Activated naive CD4-positive, alpha-beta T cell treated with Interleukin-2 at 50 U/mL for 16 hours (primary cell): ENCODE results near the gene ACSM2A.
"Not testable (repeated sequence)": the region's sequence is repeated elsewhere in the genome, so short reads cannot be mapped to it uniquely, and the experiment has no call there.

Experiments used
- DNase-seq: peaks from one replicate; pipeline ENCODE4 v3.0.0-alpha.2; 2020

ACSM2A gene

DNA sequence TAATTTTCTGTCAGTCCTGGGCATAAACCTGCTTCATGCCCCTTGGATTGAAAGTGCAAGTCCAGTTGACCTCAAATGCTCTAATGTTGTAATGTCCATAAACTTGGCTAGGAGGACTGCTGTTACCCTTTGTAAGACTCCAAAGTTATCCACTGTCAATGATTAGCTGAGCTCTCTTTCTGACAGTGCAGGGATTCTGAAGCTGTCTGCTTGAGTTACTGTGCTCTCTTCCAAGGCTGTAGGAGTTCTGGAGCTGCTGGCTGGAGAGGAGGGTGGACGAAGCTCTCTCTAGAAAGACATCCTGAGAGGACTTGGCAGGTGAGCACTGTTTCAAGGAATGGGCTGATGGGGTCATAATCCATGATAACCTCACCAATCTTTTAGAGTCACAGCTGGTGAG lies at the start of gene ACSM2A:
TSS of gene ACSM2A (plus strand) at position 158 of the 400 bp plus-strand sequence. CDS start 8,594 bp downstream, outside the sequence.
- DNase-seq, result not testable (repeated sequence)

- no peak for DNase-seq
Observed at GRCh38 chr16:20402651-20403050, 48.7 kb upstream of the ACSM2A start.

DNA sequence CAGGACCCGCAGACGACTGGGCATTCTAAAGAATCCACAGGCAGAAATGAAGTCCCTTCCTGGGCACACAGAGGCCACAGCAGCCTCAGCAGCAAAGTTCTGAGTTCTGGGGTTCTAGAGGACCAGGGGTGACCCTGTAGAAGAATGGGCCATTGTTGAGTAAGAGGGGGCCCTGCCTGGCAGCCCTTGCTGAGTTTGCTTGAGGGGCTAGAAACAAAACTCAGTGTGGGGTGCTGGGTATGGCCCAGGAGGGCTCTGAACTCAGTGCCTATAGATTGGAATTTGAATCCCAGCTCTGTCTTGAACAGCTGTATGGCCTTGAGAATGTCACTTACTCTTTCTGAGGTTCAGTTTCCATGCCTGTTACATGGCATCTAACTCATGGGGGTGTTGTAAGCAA lies 46.7 kb upstream of the ACSM2A start, which contains the start of gene PDILT:
TSS of gene PDILT (minus strand) at position 101 of the 400 bp plus-strand sequence. CDS start 5,437 bp downstream, outside the sequence.
- DNase-seq, result no peak

DNA sequence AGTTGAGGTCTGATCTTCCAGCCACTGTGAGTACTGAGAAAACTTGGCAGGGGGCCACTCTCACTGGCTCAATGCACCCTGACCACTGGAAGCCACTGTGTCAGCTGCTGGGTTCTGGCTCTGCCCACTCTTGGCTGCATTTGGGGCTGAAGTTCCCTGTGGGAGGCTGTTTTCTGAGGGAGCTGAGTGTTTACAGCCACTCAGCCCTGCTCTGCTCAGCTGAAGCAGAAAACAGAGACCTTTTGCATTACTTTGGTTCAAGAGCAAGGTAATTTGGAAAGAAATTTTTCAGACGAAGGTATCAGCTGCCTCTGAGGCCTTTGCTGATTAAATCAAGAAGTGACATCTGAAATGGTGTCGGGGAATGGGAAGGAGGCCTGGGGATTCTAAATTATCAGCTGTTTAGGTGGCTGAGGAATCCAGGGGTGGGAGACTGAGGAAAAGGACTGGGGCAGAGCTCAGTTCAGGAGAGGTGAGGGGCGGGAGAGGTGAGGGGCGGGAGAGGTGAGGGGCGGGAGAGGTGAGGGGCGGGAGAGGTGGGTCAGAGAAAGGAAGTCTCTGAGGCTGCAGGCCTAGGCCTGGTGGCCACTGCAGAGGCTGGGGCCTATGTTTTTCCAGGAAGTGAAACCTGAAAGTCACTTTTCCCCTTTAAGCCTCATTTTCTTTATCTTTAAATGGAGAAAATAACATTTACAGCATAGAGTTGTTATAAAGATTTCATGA lies 41.8 kb upstream of the ACSM2A start, which contains the start of gene ACSM5:
TSS of gene ACSM5 (plus strand) at position 137 of the 723 bp plus-strand sequence. CDS start 1,951 bp downstream, outside the sequence.
- no peak for DNase-seq

- no peak for DNase-seq
Observed at GRCh38 chr16:20410121-20410723, 41.1 kb upstream of the ACSM2A start.

DNA sequence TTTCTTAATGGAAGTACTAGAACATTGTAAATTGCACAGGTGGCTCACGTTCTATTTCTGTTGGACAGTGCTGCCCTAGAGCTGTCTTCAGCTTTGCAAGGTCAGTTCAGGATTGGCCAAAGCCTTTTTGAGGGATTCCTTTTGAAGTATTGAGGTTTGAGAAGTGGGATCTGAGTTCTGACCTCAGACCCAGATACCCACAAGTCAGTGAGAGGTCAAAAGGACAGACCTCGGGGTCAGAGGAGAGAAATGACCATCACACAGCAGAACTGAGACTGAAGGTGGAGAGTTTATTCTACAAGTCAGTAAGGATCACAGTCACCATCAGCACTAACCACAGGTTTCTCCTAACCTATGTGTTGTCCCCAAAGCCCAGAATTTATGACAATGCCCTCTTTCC lies 40.3 kb upstream of the ACSM2A start:
- DNase-seq, result no peak

DNA sequence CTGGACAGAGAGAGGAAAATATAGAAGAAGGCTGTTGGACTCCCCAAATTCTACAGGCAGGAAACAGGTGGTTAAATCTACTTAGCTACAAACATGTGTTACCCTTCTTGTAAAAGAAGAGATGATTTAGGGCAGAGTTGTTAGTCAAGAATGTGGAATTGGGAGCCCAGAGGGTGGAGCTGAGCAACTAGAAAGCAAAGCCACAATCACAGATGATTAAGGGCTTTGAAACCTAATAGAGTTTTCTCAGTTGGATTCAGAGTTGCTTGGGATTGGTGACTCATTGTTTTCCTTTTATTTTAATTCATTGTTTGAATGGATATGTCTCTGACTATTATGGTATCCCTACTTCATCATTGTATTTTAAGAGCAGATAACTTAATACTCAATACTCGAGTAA lies 35.8 kb upstream of the ACSM2A start:
- DNase-seq, result no peak

- not testable (repeated sequence) for DNase-seq
Observed at GRCh38 chr16:20419093-20419492, 32.2 kb upstream of the ACSM2A start.

- not testable (repeated sequence) for DNase-seq
Observed at GRCh38 chr16:20421748-20422147, 29.6 kb upstream of the ACSM2A start.

GRCh38 chr16:20423772-20424128 lies 27.6 kb upstream of the ACSM2A start:
- DNase-seq, result not testable (repeated sequence)

DNA sequence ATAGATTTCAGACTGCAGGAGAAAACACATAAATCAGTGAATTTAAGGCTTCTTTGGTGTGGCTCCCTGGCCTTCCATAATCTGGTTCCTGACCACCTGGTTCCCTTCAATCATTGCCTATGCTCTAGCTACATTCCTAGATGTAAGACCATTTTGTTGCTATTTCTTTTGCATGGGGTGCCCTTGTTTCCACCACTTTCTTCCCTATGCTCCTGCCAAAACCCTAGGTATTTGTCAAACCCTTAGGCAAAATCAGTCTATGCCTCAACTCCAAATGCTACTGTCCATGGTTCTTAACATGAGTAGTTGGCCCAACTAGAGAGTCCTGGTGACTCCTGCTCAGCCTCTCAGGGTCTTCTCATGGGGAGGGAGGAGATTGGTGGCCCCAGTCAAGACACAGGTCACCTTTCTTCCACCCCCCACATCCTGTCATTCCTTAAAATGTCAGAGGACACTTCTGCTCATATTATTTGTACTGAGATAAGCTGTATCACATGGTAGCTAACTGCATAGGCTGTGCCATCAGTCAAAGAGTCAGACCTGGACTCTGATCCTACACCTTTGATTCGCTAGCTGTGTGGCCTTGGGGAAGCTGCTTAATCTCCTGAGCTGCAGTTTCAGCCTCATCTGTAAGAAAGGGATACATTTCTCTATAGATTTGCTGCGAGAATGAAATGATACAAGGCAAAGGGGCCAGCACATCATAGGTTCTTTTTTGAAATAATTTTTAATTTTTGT lies 27.0 kb upstream of the ACSM2A start:
- DNase-seq, result no peak

- not testable (repeated sequence) for DNase-seq
Observed at GRCh38 chr16:20427401-20427797, 23.9 kb upstream of the ACSM2A start.

GRCh38 chr16:20429499-20429898 lies 21.8 kb upstream of the ACSM2A start:
- DNase-seq, result not testable (repeated sequence)

GRCh38 chr16:20430480-20430879 lies 20.8 kb upstream of the ACSM2A start:
- DNase-seq, result not testable (repeated sequence)

DNA sequence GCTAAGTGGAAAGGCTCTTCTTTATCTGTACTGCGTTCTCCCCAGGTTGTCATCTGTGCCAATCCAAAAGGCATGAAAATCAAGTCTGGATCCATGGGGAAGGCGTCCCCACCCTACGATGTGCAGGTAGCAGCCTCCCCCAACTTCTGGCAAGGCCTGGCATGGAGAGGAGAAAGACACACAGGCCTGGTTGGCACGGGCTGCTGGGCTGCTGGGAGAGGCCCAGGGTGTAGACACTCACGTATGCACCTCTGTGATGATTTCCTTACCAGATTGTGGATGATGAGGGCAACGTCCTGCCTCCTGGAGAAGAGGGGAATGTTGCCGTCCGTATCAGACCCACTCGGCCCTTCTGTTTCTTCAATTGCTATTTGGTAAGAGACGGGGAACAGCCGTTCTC lies 20.4 kb upstream of the ACSM2A start:
- no peak for DNase-seq

- not testable (repeated sequence) for DNase-seq
Observed at GRCh38 chr16:20438950-20439349, 12.4 kb upstream of the ACSM2A start.

DNA sequence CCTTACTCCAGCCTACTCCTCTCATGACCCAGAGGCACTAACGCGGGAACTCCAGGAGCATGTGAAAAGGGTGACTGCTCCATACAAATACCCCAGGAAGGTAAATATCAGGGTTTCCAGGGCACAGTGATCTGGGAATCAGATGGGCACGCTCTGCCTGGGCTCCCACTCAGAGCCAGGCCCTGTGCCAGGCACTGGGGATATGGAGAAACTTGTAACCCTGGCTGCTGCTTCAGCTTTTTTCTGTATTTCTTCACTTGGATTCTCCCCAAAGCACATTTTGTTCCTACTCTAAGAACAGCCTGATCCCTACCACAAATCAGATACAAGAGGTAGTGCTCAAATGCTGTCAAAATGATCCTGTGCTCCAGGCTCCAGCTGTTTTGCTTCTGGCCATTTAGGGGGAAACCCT lies 11.5 kb upstream of the ACSM2A start:
- not testable (repeated sequence) for DNase-seq

DNA sequence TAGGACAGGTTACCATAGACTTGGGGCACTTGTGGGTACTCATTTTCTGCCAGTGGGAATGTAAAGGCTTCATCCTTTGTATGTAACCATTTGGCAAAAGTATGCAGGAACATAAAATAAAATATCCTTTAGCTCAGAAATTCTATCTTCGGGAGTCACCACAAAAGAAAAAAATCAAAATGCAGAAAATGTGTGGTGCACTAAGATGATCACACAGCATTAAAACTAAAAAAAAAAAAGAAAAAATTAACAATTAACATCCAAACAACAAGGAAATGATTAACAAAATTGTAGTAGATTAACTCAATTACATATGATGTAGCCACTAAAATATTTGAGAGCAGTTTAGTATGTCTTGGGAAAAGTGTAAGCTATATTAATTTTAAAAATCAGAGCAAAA lies 10.6 kb upstream of the ACSM2A start:
- not testable (repeated sequence) for DNase-seq

- no peak for DNase-seq
Observed at GRCh38 chr16:20441191-20441590, 10.1 kb upstream of the ACSM2A start.

DNA sequence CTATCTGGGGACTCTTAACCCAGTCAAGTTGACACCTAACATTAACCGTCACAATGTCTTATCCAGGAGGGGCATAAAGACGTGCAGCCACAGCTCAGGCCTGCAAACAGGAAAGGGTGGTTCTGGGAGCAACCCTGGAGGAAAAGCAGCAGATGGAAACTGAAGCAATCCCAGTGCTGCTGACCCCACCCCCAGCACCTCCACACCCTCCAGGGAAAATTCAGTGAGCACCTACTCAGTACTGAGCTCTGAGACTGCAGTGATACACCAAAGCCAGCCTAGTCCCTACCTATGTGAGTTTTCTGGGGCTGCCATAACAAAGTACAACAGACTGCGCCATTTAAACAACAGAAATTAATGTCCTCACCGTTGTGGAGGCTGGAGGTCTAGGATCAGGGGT lies 9.5 kb upstream of the ACSM2A start:
- DNase-seq, result not testable (repeated sequence)

- DNase-seq, result not testable (repeated sequence)
Observed at GRCh38 chr16:20446652-20447393, 4.5 kb upstream of the ACSM2A start.

GRCh38 chr16:20453633-20454032 lies 2.3 kb downstream of the ACSM2A start:
- DNase-seq, result not testable (repeated sequence)

DNA sequence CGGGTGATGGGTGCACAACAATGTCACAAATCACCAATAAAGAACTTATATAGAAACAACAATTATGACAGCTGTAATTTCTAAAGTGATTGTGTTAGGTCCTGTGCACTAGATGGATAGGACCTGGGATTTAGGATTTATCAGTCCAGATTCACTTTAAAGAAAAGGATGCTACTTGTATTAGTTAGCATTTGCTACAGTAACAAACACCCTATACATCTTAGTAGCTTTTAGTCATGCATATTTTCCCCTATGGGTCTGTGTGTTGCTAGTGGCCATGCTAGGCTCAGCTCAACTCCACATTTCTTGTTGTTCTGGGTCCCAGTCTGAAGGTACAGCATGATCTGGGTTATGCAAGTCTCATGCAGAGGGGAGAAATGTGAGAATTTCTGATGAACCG lies 7.9 kb downstream of the ACSM2A start:
- not testable (repeated sequence) for DNase-seq
